Transverse colon (tissue), 4 donors: ENCODE results near the gene KARS1. TPM values are rescaled to one million over a fixed set of nuclear protein-coding genes. Genes with fewer than 3 reads are reported as not detected.
A peak's percentile ranks its signal among the peaks of the same experiment; 100 is the strongest.
"Not testable (repeated sequence)": the region's sequence is repeated elsewhere in the genome, so short reads cannot be mapped to it uniquely, and the experiment has no call there.

ENCODE experiments used
- DNase-seq: peaks from one replicate; pipeline ENCODE4 v3.0.0-alpha.2; 2019
- H3K27ac ChIP-seq, 4 donors: fragments of 200-600 bp; sonication (generic); 2 replicates each; pipeline ENCODE4 v1.5.1; 2016 to 2018; ENCODE audit warnings: inconsistent platforms in 4 of 4
- H3K27me3 ChIP-seq: fragments of 200-600 bp; sonication (generic); 2 replicates; pipeline ENCODE4 v1.5.1; 2017; ENCODE audit warnings: inconsistent platforms
- H3K36me3 ChIP-seq, 4 donors: fragments of 200-600 bp; sonication (generic); 2 replicates each; pipeline ENCODE4 v1.5.1; 2017 to 2019; ENCODE audit warnings: inconsistent platforms in 4 of 4
- H3K4me1 ChIP-seq, 4 donors: fragments of 200-600 bp; sonication (generic); 2 replicates each; pipeline ENCODE4 v1.5.1; 2017 to 2020; ENCODE audit warnings: inconsistent platforms in 4 of 4
- H3K4me3 ChIP-seq, 4 donors: fragments of 200-600 bp; sonication (generic); 1 replicate in 1 of 4; 2 replicates in 3 of 4; pipeline versions ENCODE4 v1.5.1 to v1.6.1; 2017 to 2019; ENCODE audit warnings: inconsistent platforms in 4 of 4
- H3K9me3 ChIP-seq, 2 donors: fragments of 200-600 bp; sonication (generic); 2 replicates each; pipeline ENCODE4 v1.5.1; 2017 to 2019; ENCODE audit warnings: inconsistent platforms in 2 of 2
- CTCF ChIP-seq, 5 experiments: fragments of 200-600 bp in 3 of 5; fragments of 450-650 bp in 2 of 5; sonication (generic) in 3 of 5; IDR thresholded peaks; 1 replicate in 2 of 5; 2 replicates in 3 of 5; pipeline ENCODE4 v1.5.1; 2016 to 2017; ENCODE audit warnings: antibody characterized with exemption in 5 of 5, inconsistent platforms in 3 of 5, mild to moderate bottlenecking in 2 of 5, moderate library complexity in 1 of 5
- EP300 ChIP-seq: sonication (generic); formaldehyde crosslinking; IDR thresholded peaks from one replicate; pipeline ENCODE4 v1.6.1; 2017; ENCODE audit warnings: antibody characterized with exemption, low read depth
- POLR2A ChIP-seq: fragments of 450-650 bp; IDR thresholded peaks from one replicate; pipeline ENCODE4 v1.6.1; 2016; ENCODE audit warnings: antibody characterized with exemption, mild to moderate bottlenecking, moderate library complexity
- POLR2AphosphoS5 ChIP-seq, 3 donors: sonication (generic); formaldehyde crosslinking; IDR thresholded peaks; one replicate each; pipeline ENCODE4 v1.6.1; 2016; ENCODE audit warnings: antibody characterized with exemption in 3 of 3
- WGBS, 2 donors: methylation state at CpG; one replicate each; pipeline ENCODE4 v1.1.5; 2018; ENCODE audit warnings: low coverage in 1 of 2; 5-methylcytosine and 5-hydroxymethylcytosine counted together
- in situ Hi-C, 4 donors: fragments of 200-750 bp; cut with MboI; loops; one replicate each; pipeline versions ENCODE4 v1.15.0 to v1.15.1; 2017; ENCODE audit warnings: low sequenced_read_pairs in 3 of 4, low pct_ligation_motif_present in 1 of 4, low pct_unique_long_range_greater_than_20kb in 1 of 4
- intact Hi-C: fragments of 100-400 bp; cut with DNase I; formaldehyde crosslinking; loops from one replicate; pipeline ENCODE4 v1.15.1; 2023; ENCODE audit warnings: low total_unique reads
- total RNA-seq, 4 donors: library from RNA; depleted of rRNA; stranded (reverse); fragments of >200 nt; gene quantifications; one replicate each; pipeline ENCODE4 v1.1.0, GENCODE V29; 2016

Gene KARS1
- total RNA-seq, 4 donors from 2014 or later: 15.3 to 86.5 (median 76.4) TPM

DNA sequence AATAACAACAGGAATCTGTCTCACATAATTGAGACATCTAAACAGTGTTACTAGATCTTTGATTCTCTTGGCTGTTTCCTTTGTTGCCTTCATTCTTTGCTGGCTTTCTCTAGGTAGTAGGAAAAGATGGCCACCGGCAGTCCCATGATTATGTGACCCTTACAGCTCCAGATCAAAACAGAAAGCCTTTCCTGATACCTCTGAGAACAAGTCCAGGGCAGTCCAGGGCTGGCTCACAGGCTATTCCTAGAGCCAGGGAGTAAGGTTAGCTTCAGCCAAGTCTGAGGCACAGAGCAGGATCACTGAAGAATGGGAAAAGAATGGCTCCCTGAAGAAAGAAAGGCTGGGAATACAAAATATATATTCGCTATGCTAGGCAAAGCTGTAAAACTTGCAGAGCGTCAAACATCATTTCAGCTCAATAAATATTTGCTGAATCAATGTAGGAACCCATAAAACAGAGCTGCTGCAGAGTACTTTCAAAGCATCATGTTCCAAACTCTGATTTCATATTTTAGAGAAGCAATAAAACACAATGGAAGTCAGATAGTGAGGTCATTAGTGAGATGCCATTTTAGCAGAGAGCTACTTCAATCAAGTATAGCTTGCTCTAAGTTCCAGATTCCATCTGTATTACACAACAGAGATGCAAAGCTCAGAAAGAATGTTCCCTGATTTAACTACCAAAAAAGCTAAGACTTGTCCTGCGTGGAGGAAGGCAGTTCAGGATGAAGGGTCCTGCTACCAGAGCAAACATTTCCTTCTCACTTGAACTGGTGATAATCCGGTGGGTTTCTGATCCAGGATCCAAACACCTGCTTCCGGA lies 47.8 kb downstream of the KARS1 start:
- WGBS, 2 donors: 37 to 64% methylated on average over 2 to 6 of the region's 6 CpGs
- Histone ChIP-seq H3K36me3 (peaks cover 0 to 32% (median 10%) of the 10 kb centered on the region in 4 donors), H3K4me3 (no peak overlapping the region), H3K4me1 (peaks cover 0 to 5% (median 0%) of the 10 kb centered on the region in 4 donors), H3K27ac (peak overlapping the region; percentile 45 to 68 (median 54)), H3K9me3 (no peaks in the 10 kb centered on the region), H3K27me3 (no peaks in the 10 kb centered on the region)
- intact Hi-C loops (no loop called here), in situ Hi-C loops (no loop called here)
- TF ChIP-seq POLR2A (no peak), CTCF (IDR thresholded peaks at IDR 0.05) (no peak), POLR2AphosphoS5 (IDR thresholded peaks at IDR 0.05) (no peak), EP300 (no peak)
- no peak for DNase-seq

DNA sequence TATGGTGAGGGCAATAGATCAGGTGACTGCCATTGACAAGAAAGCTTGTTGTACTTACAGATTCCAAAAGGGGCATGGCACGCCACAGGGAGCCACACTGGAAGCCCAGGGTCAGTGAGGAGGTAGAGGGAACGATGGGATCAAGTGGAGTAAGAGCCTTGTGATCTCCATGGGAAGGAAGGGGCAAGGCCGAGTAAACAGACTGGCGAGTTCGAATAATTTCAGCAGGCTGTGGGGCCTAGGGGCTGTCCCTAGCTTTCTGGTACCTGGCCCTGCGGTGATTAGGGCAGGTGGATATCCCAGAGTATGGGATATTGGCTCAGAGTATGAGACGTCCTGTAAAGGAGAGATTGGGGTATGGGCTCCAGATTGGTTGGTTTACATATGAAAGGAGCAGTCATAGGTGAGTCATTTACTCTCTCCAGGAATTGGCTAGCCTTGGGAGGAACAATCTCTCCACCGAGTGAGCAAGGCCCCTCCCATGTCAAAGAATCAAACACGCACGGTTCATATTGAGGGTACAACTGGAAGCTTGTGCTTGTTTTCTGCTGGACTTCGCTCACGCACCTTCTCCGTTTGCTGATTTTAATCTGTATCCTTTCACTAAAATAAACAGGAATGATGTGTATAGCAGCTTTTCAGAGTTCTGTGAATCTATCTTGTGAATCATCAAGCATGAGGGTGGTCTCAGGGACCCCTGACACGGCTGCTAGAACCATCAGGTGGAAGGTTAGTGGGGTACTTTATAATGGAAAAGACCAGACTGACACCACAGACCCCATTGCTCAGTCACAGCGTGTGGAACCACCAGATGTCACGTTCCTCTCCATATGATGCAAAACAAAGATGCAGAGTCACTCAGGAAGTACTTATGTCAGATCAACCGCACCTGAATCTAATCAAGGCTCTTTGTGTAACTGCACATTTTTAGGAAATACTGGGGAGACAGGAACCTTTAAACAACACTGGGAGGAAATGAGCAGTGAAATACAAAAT lies 53.3 kb downstream of the KARS1 start:
- in situ Hi-C loops: no loop called here
- H3K27ac ChIP-seq: no peak overlapping the region
- no peak for DNase-seq

GRCh38 chr16:75593308-75593707 lies 54.2 kb downstream of the KARS1 start:
- no peak overlapping the region for H3K4me3 ChIP-seq
- no peak for DNase-seq
- no peaks in the 10 kb centered on the region for H3K9me3 ChIP-seq
- intact Hi-C loops (no loop called here), in situ Hi-C loops (no loop called here)
- no peaks in the 10 kb centered on the region for H3K27me3 ChIP-seq
- 92% methylated on average over 6 of the region's 6 CpGs; no CpG with 5 or more reads in 1 of the 2 donors for WGBS, 2 donors
- no peak overlapping the region for H3K27ac ChIP-seq
- H3K36me3 ChIP-seq: no peaks in the 10 kb centered on the region
- peaks cover 0 to 20% (median 0%) of the 10 kb centered on the region in 4 donors for H3K4me1 ChIP-seq
- TF ChIP-seq POLR2AphosphoS5 (IDR thresholded peaks at IDR 0.05): no peak
- no peak for TF ChIP-seq CTCF (IDR thresholded peaks at IDR 0.05)
- no peak for TF ChIP-seq EP300
- TF ChIP-seq POLR2A: no peak

More for the DNA sequence above, 53.3 kb downstream of the KARS1 start:
- 85 to 86% methylated on average over 9 to 17 of the region's 17 CpGs for WGBS, 2 donors
- H3K4me1 ChIP-seq: peaks cover 0 to 20% (median 0%) of the 10 kb centered on the region in 4 donors
- peaks cover 0 to under 1% (median 0%) of the 10 kb centered on the region in 4 donors for H3K36me3 ChIP-seq
- H3K9me3 ChIP-seq: no peaks in the 10 kb centered on the region
- intact Hi-C loops: no loop called here
- no peak for TF ChIP-seq POLR2AphosphoS5 (IDR thresholded peaks at IDR 0.05)
- no peak for TF ChIP-seq POLR2A
- no peak overlapping the region for H3K4me3 ChIP-seq
- no peaks in the 10 kb centered on the region for H3K27me3 ChIP-seq

GRCh38 chr16:75591927-75592326 lies 55.5 kb downstream of the KARS1 start:
- H3K27me3 ChIP-seq, intact Hi-C loops, DNase-seq, H3K36me3 ChIP-seq, in situ Hi-C loops, H3K9me3 ChIP-seq, H3K4me3 ChIP-seq: not testable (repeated sequence)
- Histone ChIP-seq H3K4me1 (peaks cover 0 to 20% (median 0%) of the 10 kb centered on the region in 4 donors), H3K27ac (peak overlapping the region in 2 of 4 donors; percentile 16 to 78)
- WGBS, 2 donors: 59 to 86% methylated on average over 7 to 9 of the region's 9 CpGs
